Measurements from ENCODE around the gene PSEN1. TPM values are rescaled to one million over a fixed set of nuclear protein-coding genes. Genes with fewer than 3 reads are reported as not detected.

PSEN1 gene
- total and polyA plus RNA-seq, 12 donors, result 13.2 to 33.7 (median 24.1) TPM

GRCh38 chr14:73241481-73242165 lies 105.3 kb downstream of the PSEN1 start:
- H3K27me3 ChIP-seq, result peaks cover 15 to 80% (median 77%) of the 10 kb centered on the region in 7 donors
- peaks cover 9 to 82% (median 41%) of the 10 kb centered on the region in 9 donors for H3K4me1 ChIP-seq
- intact Hi-C loops (cut with DNase I), result no loop called here
- no peaks in the 10 kb centered on the region for H3K36me3 ChIP-seq
- DNase-seq (no peak), ATAC-seq (no peak)
- no peaks in the 10 kb centered on the region for H3K9me3 ChIP-seq
- no peak overlapping the region for H3K4me3 ChIP-seq
- H3K27ac ChIP-seq, result no peak overlapping the region
- TF ChIP-seq CTCF (IDR thresholded peaks at IDR 0.05), result no peak
- 89 to 95% methylated on average over 19 of the region's 19 CpGs for WGBS, 2 donors

DNA sequence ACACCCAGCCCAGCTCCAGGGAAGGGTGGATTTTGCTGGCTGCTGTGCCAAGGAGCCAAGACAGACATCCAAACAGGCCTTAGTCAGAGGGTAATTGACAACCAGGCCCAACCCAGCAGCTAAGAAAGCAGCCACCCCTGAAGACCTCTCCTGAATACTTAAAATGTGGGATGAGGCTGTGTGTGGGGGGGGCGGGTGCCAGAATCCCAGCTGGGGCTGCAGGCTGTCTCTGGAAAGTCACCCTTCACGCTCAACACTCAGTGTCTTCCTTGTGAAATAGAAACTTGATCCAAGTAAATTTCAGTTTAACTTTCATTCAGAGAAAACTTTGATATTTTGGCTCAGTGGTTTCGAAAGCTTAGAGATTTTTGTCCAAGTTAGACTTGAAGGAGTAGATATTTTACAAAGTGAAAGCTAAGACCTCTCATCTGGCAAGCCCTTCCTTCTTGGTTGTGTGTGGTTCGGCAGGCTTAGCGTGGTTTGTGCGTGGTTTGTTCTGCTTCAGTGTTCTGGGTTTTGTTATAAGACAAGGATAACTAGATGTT lies 106.1 kb downstream of the PSEN1 start:
- Histone ChIP-seq H3K27ac (peak overlapping the region in 3 of 10 donors; percentile 2 to 41 (median 8)), H3K9me3 (no peaks in the 10 kb centered on the region), H3K36me3 (no peaks in the 10 kb centered on the region), H3K4me1 (peaks cover 7 to 74% (median 35%) of the 10 kb centered on the region in 9 donors), H3K4me3 (peak overlapping the region in 1 of 10 donors; percentile 1), H3K27me3 (peaks cover 12 to 72% (median 69%) of the 10 kb centered on the region in 7 donors)
- intact Hi-C loops (cut with DNase I), result no loop called here
- no peak for ATAC-seq
- no peak for DNase-seq
- 78 to 86% methylated on average over 6 of the region's 6 CpGs for WGBS, 2 donors
- TF ChIP-seq CTCF (IDR thresholded peaks at IDR 0.05), result no peak

- Histone ChIP-seq H3K27me3 (peaks cover 6 to 63% (median 60%) of the 10 kb centered on the region in 7 donors), H3K4me1 (peaks cover 4 to 65% (median 26%) of the 10 kb centered on the region in 9 donors), H3K36me3 (no peaks in the 10 kb centered on the region), H3K4me3 (no peak overlapping the region), H3K9me3 (no peaks in the 10 kb centered on the region), H3K27ac (no peak overlapping the region)
- intact Hi-C loops (cut with DNase I), result no loop called here
- DNase-seq, result no peak
- 78 to 85% methylated on average over 3 of the region's 3 CpGs for WGBS, 2 donors
- no peak for TF ChIP-seq CTCF (IDR thresholded peaks at IDR 0.05)
- no peak for ATAC-seq
These were observed 107.0 kb downstream of the PSEN1 start for GRCh38 chr14:73243341-73243740.

GRCh38 chr14:73243748-73244147 lies 107.4 kb downstream of the PSEN1 start:
- intact Hi-C loops (cut with DNase I), result no loop called here
- H3K27me3 ChIP-seq, result peaks cover 6 to 59% (median 56%) of the 10 kb centered on the region in 7 donors
- TF ChIP-seq CTCF (IDR thresholded peaks at IDR 0.05), result no peak
- no peak overlapping the region for H3K27ac ChIP-seq
- 96 to 98% methylated on average over 2 of the region's 2 CpGs for WGBS, 2 donors
- no peaks in the 10 kb centered on the region for H3K9me3 ChIP-seq
- peaks cover 4 to 61% (median 22%) of the 10 kb centered on the region in 9 donors for H3K4me1 ChIP-seq
- no peaks in the 10 kb centered on the region for H3K36me3 ChIP-seq
- DNase-seq (no peak), ATAC-seq (no peak)
- no peak overlapping the region for H3K4me3 ChIP-seq
